SIG-M5 (cell line): ENCODE data around the gene RNU1-4.
"Not testable (repeated sequence)": the region's sequence is repeated elsewhere in the genome, so short reads cannot be mapped to it uniquely, and the experiment has no call there.

ENCODE experiments used
- DNase-seq: peaks from one replicate; lab custom pipeline; 2025; lab: John Stamatoyannopoulos, UW

RNU1-4 gene

DNA sequence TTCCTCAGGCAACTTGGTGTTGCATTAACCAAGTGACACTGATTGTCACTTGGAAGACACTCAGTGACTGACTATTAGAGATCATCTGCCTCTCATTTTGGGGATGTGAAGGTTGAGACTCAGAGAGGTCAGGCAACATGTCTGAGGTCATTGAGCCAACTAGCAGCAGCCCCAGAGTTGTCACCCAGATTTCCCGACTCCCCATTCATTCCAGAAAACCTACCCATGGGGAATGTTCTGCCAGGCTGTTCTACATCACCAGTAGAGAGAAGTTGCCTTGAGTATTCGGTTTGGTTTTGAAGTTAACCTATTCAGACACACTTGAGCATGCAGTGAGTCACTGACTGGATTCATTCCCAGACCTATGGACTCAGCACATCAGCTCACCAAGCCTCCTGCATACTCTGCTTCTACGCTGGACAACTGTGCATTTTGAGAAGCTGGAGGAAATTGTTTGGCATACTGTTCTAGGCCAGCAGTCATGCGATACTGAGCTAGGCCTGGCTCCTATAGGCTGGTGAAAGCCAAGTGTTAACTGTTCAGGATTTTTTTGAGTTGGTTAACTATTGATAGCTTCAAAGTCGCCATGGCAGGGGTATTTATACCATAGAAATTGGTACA, 29.9 kb downstream of the RNU1-4 start:
- not testable (repeated sequence) for DNase-seq

DNA sequence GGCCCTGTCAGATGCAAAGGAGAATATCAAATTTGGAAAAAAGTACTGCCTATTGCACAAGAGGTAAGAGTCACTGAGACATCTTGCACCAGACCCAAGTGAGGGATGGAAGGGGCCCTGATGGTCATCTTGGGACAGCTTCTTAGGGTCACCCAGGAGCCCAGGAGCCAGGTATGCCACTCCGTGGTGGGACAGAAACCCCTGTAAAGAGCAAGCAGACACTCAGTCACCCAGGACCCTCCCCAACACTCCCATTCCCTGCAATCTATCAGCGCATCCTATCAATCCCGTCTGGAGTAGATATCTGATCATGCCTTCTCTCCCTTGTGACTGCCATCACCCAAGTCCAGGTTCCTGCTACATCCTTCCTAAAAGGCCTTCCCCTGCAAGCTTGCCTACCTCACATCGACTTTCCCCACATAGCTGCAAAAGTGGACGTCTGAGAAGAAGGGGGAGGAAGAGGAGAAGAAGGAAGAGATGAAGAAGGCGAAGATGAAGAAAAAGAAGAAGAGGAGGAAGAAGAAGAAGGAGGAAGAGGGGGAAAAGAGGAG, 30.7 kb downstream of the RNU1-4 start:
- DNase-seq = not testable (repeated sequence)

DNA sequence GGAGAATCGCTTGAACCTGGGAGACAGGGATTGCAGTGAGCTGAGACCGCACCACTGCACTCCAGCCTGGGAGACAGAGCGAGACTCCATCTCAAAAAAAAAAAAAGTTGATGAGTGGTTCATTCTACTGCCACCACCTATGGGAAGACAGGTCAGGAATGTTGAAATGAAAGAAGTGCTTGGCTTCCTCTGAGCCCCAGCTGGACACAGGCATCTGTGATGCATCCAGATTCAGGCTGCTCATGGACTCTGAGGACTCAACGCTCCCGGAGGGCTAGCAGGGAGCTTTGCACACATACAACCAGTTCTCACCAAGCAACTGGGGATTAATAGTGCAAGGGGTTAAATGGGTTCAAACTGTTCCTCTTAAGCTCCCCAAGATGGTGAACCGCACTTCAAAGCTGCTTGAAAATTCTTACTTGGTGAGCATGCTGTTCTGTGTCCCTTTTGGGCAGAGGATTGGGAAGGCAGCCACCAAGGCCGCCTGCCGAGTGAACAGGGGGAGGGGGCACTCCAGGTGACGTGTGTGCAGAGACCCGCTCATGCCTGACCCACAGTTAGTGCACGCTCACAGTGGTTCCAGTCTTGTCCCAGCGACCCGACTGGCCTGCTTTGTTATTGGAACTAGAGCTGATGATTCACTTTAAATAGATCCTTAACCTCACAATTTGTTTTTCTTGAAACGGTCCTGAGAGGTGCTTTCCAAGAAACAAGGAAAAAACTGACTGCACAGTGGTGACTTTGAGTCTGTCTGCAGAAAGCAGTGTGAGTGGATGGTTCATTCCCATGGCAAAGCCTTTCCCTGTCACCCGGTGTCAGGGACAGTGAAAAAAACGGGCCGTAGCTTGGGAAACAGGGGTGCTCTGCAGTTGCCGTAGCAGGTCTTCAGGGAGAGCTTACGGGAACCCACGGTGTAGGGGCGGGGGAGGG, 32.2 kb downstream of the RNU1-4 start:
- DNase-seq = not testable (repeated sequence)

DNA sequence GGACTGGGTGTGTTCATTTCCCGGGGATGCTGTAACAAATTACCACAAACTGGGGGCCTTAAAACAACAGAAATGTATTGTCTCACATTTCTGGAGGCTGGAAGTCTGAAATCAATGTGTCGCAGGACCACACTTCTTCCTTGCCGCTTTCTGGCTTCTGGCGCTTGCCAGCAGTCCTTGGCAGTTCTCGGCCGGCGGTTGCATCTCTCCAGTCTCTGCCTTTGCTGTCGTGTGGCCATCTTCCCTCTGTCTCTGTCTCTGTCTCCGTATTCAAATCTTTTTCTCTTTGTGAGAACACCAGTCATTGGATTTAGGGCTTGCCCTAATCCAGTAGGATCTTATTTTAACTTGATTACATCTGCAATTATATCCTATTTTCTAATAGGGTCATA, 32.9 kb downstream of the RNU1-4 start:
- DNase-seq = not testable (repeated sequence)

DNA sequence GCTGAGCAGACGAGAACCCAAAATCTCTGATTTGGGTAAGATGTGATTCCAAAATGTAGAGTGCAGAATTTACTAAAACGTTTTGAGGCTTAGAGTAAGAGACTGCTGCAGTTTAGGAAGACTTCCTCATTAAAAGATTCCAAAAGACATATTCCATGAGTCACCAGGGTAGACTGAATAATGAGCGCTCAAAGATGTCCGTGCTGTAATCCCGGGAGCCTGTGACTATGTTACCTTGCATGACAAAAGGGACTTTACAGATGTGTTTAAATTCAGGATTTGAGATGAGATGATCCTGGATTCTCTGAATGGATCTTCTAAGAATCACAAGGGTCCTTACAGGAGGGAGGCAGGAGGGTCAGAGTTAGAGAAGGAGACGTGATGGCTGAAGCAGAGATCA, 33.4 kb downstream of the RNU1-4 start:
- not testable (repeated sequence) for DNase-seq

DNA sequence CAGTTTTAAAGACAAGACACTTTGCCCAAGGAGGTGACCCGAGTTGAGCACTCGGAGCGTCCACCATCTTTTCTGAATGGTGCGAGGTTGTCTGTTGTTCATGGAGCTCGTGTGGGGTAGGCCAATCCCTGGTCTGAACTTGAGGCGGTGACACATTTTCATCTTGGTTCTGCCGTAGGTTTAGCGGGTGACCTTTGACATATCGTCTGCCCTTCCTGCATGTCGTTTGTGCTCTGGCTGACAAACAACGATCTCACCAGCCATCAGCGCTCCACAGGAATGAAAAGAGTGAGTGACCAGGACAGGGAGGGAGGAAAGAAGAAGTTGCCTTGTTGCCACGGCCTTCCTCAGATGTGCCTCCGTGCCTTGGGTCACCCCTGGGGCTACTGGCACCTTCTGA, 34.5 kb downstream of the RNU1-4 start:
- DNase-seq = not testable (repeated sequence)

DNA sequence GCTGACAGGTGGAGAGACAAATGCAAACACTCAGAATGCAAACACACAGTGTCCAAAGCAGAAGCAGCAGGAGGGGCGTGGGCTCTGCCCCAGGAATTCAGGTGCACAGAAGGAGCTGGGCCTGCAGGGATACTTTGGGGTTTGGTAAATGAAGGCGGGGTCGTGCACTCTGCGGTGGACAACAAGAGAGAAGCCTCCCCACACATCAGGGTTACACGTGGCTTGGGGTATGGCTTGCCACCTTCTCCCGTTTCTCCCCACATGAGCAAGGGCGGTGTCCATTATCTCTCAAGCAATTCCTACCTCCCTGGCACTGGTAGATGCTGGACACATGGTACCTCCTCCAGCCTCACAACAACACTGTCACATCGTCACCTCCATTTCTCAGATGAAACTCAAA, 35.0 kb downstream of the RNU1-4 start:
- not testable (repeated sequence) for DNase-seq

DNA sequence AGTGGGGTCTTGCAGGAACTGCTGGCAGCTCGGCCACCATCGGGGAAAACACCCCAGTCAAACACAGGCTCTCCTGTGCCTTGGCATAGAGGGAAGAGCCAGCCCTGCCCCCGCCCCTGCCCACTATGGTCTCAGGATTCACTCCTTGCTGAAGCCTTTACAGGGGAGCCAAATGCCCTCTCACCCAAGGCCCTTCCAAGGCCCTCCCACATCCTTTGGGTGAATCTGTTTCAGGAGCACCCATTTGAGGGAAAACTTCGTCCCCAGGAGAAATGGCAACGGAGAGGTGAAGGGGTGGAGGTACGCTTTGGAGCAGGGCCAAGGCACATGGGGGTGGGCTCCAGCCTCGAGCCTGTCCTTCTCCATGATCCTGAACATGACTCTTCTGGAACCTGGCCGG, 35.9 kb downstream of the RNU1-4 start:
- not testable (repeated sequence) for DNase-seq

DNA sequence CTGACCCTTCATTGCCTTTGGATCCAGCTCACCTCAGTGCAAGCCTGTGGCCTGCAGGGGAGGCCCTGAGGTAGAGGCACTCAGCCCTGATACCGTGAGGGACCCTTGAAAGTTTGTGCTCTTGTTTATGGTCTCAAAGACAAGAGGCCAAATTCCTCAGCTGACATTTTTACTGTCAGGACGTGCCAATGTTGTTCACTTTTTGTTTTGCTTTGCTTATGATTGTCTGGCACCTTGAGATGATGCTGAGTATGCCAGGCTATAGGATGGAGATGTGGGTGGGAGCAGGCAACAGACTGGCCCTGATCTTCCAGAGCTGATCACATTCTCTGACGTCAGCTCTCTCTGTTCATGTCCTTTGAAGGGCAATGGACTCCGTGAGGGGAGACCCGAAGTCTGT, 36.5 kb downstream of the RNU1-4 start:
- DNase-seq = not testable (repeated sequence)

DNA sequence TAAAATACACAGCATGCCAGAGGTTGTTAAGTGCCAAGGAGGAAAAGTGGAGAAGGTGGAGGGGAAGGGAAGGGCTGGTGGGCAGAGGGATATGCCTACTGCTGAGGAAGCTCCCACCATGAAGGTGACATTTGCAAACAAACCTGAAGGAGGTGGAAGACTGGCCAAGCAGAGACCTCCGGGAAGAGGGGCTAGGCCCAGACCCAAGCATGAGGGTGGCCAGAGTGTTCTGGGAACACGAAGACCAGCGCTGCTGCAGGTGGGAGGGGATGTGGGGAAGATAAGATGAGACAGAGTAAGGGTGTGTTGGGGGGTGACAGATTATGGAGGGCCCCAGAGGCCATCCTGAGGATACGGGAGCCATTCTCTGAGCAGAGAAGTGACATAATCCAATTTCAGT, 37.5 kb downstream of the RNU1-4 start:
- DNase-seq = not testable (repeated sequence)

DNA sequence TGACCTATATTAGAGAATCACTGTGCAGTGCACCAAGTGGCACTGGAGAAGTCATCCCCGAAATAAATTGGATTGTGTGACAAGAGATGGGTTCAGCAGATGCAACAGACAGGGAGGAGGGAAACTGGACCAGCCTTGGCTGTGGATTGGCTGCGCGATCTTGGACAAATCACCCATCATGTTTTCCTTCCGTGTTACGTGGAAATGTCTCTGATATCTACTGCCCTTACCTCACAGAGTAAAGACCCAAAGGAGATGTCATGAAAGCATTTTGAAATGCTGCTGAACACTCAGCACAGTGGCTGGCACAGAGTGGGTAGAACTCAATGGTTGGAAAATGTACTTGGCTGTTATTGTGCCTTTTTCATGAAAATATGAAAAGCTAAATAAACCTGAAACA, 39.2 kb downstream of the RNU1-4 start:
- not testable (repeated sequence) for DNase-seq

DNA sequence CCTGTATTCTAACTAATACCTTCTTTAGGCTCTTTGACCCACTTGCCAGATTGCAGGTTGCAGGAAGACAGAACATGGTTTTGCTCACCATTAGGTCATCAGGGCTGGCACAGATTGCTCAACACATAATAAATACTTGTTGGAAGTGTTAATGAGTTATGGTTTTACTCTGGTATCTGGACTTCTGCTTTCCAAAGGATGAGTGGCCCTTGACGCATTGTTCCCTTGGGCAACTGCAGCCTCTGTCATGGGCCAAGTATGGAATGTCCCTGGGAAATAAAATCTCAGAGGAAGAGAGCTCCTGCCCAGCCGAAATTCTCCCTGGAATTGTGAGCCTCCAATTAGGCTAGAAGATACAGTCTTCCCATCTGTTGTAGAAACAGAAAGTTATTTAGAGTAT, 40.7 kb downstream of the RNU1-4 start:
- not testable (repeated sequence) for DNase-seq

DNA sequence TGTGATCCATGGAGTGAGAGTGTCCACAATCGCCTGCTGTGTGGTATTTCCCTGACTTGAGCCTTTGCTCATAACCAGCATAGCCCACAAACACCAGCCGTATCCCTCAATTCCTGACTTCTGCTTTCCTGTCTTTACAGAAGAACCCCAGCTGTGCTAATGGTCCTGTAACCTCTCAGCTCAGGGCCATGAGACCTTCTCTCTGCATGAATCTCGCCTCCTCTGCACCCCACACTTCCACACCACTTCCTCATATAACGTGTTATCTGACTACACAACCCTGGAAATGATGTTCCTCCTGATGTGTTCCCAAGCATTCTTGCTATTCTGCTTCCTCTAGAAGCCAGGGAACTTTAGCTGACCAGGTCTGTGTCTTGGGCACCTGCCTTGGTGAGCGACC, 41.3 kb downstream of the RNU1-4 start:
- not testable (repeated sequence) for DNase-seq

DNA sequence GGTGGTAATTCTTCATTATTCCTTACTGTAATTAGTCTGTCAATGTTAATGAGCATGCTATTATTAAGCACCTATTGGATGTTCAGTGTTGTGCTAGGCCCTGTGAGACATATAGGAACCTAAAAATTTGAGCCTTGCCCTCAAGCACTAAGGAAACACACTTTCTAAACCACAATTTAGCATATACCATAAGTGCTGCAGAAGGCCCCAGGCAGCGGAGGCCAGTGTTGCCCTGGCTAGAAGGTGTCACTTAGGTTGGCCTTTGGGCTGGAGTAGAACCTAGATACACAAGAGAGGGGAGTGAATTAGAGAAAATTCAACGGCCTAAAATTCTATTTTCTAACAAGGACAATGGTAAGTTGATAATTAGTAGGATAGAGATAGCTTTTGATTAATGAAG, 44.6 kb downstream of the RNU1-4 start:
- not testable (repeated sequence) for DNase-seq

DNA sequence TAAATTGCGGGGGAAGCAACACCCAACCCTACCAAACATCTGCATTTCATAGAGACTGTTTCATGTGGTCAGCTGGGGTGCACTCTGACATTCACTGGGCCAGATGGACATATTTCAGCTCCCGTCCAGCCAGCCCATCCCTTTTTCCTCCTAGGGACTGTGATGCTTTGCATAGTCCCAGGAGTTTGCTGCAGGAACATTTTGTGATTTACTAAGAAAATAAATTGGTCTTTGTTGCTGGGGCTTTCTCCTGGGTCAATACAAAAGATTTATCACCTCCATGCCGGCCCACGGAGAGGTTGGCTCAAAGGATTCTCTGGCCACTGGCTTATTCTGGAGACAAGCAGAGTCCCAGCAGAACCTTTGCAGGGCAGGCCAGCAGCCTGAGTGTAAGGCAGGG, 46.0 kb downstream of the RNU1-4 start:
- not testable (repeated sequence) for DNase-seq

DNA sequence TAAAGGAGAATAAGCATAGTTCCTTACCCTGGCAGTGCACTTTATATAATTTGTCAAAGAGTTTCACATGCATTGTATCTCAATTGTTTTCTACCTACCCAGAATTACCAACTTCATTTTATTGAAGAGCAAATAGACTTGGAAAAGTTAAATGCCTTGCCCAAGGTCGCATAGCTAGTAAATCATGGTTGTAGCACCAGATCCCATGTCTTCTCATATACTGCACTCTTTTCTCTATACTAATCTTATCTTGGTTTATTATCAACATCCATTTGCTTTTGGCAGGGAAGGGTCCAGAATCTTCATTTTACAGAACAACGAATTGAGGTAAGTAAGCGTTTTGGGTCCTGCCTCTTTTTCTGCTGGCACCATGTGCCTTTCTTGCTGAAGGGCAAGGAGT, 46.9 kb downstream of the RNU1-4 start:
- not testable (repeated sequence) for DNase-seq

DNA sequence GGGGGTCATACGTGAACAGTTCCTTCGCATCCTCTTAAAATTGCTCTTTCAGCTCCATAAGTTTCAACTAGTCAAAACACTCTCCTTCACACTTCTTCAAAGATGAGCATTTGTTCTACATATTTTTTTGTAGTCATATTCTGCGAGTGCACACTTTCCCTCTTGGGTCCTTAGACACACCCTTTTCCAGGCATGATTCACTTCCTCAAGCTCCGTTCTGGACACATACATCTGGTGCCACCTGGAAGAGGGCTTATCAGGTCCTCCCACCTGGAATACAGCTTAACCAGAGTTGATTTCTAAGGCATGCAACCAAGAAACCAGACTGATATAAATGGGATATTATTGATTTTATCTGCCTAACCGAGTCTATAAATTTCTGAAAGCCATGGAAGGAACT, 47.4 kb downstream of the RNU1-4 start:
- not testable (repeated sequence) for DNase-seq
